Colon (tissue), 2 donors: Measurements from ENCODE around the gene SNX9.
"Not testable (repeated sequence)": the region's sequence is repeated elsewhere in the genome, so short reads cannot be mapped to it uniquely, and the experiment has no call there.

Source experiments
- FAIRE-seq: peaks from 2 replicates; lab custom pipeline; 2012; peaks lifted over from hg19 to GRCh38; lab: Jason Lieb, UNC
- donor health status: control.
- donor health status: control.

The SNX9 gene

GRCh38 chr6:157928428-157928827 lies 105.4 kb downstream of the SNX9 start:
- FAIRE-seq: no peak

DNA sequence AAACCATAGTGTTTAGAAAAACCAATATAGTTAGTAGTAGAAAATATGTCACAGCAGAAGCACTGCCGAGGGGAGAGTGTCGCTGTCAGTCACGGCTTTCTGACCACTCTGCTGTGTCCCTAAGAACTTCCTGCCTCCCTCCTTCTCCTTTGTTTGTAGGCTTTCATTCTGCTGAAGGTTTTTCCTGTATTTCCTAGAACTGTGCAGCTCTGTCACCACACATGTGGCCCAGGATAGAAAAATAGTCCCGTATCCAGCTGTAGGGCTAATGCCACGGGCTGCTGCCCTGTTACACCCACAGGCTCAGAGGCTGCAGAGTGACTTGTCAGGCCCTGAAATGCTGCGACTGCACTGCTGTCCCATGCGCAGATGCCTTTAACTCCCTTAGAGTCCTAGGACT lies 106.0 kb downstream of the SNX9 start:
- no peak for FAIRE-seq

- FAIRE-seq: no peak
Observed at GRCh38 chr6:157929765-157930319, 106.8 kb downstream of the SNX9 start.

DNA sequence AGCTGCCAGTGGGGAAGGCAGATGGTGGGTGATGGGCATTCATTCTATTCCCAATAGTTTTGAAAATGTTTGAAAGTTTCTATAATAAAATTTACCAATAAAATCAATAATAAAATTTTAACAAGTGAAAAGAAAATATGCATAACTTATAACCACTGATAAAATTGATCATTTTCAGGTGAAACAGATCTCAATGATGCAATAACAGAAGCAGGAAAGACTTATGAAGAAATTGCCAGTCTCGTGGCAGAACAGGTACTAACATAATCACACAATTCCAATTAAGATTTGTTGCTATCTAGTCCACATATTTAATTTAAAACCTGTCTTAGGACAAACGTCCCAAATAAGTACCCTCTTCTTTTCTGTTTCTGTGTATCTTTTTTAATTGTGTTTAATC lies 112.7 kb downstream of the SNX9 start:
- FAIRE-seq: no peak

DNA sequence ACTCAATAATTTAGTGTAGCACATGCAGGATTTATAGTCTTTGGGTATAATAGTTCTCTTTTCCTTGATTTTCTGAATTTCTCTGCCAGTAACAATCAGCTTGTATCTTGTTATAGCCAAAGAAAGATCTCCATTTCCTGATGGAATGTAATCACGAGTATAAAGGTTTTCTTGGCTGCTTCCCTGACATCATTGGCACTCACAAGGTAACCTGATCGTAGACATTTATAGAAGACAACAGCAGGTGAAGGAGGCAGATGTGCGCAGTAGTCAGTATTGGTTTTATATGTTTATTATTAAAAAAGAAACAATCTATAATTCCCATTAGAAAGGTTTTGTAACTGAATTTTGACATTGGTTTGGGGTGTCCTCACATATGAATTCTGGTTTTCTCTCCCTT lies 114.3 kb downstream of the SNX9 start:
- FAIRE-seq: no peak

DNA sequence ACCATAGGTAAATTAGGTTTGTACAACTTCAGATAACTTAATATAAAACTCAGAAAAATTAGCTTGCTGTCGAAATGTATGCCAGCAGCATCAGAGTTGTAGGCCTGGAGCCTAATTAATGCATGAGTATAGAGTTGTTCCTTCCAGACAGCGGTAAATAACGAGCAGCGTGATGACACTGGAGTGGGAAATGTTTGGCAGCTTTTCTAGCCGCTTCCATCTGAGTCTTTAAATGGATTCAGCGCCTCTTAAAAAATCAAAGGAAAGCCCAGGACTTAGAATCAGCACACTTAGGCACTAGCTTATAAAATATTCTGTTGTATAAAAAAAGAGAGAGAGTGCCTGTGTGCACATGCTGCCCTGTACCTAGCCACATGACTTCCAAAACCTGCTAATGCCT lies 114.9 kb downstream of the SNX9 start:
- no peak for FAIRE-seq

DNA sequence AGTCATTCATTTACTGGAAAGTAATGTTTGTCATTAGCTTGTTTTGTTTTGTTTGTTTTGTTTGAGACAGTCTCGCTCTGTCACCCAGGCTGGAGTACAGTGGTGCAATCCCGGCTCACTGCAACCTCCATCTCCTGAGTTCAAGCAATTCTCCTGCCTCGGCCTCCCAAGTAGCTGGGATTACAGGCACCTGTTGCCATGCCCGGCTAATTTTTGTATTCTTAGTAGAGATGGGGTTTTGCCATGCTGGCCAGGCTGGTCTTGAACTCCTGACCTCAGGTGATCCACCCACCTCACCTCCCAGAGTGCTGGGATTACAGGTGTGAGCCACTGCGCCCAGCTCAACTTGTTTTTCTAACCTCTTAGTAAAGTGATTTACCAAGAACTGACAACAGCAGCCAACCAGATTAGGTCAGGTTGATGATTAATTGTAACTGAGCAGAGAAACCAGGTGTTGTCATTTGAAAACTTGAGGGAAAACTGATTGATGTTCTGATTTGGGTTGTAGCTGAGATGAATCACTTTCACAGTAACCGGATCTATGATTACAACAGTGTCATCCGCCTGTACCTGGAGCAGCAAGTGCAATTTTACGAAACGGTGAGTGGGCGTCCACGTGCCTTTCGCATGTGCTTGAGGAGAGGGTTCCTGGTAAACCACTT lies 117.5 kb downstream of the SNX9 start:
- not testable (repeated sequence) for FAIRE-seq

GRCh38 chr6:157941101-157941863 lies 118.2 kb downstream of the SNX9 start:
- no peak for FAIRE-seq

GRCh38 chr6:157942351-157942750 lies 119.3 kb downstream of the SNX9 start:
- FAIRE-seq: no peak

DNA sequence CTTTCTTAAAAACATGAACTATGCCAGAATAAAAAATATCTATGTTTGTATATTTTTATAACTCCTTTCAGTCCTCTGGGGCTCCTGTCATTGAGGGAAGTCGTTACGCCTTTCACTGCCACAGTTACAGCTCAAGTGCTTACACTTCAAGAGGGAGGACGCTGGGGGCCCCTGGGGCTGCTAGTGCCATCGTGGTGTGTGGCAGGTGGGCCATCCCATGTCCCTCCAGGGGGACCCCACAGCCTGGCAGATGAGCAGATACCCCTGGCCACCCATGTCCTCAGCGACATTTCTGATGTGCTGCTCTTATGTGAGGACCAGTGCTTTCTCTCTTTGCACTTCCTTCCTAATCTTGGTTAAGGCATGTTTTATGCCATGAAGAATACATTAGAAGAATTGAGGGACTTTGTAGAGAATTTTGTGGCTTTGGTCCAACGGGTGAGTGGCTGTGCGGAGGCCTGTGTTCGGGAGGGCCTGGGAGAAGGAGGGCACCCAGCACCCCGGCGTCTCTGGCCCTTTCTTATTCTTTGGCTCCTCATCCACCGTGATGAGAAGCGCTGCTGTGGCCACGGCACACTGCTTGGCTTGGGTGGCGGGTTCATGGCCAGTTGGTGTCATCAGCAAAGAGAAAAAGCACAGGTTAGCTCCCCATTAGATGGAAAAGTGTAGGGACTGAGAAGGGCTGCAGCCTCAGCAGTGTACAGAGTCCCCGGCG lies 120.4 kb downstream of the SNX9 start:
- FAIRE-seq: no peak

DNA sequence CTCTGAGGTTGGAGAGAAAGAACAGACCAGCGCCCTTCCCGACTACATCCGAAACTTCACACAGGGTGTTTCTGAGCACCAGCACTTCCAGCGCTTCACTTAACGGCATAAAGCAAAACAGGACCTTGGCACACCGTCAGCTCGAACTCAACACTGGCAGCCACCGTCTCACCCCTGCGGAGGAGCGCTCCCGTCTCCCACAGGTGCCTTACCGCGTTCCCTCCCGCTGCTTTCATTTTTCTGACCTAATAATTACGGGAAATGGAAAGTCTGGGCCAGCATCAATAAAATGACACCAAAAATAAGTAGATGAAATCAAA lies 120.9 kb downstream of the SNX9 start:
- FAIRE-seq: no peak

GRCh38 chr6:157944983-157945931 lies 122.2 kb downstream of the SNX9 start:
- no peak for FAIRE-seq

DNA sequence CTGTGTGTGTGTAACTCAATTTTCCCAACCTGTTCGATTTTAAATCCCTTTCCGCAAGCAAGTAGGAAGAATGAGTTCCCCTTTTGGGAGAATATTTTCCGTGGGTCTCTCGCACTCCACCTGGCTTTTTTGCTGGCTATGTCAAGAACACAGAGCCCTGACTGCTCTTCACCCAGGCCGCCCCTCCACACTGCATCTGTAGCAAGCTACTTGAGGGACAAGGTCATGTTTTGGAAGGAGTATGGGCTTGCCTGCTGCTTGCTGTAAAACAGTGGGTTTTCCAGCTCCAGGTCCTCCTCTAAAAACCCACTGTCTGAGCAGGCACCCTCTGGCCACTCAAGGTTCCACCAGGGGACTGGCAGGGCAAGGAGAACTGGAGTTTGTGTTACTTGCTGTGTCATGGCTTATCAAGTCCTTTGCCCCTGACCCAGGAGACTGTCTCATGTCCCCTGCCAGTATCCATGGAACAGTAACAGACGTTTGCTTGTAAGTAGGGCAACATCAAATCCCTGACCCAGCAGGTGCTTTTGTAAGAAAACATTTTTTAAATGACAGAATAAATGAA lies 123.1 kb downstream of the SNX9 start:
- no peak for FAIRE-seq

DNA sequence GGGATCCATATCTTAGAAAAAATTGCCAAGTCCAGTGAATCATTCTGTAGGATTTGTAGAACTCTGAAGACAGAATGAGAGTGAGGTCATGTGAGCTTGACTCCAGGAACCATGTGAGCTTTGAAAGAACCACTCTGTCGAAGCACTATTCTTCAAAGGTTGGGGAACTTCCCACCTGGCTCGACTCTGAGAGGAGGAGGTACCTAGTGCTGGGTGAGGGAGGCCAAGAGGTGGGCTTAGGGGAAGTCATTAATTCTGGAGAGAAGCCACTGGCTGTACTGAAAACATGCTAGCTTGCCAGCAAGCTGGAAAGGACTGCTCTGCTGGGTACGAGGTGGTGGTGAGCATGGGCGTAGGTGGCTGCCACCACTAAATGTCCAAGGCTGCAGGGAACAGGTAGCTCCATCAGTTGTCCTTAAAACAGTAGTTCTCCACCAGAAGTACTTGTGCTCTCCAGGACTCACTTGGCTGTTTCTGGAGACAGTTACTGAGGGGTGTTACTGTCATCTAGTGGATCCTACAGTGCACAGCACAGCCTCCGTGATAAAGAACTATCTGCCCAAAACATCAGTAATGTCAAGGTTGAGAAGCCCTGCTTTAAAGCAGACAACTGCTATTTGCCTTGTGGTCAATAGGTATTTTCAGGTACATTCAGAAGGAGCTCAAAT lies 124.0 kb downstream of the SNX9 start:
- FAIRE-seq: no peak

GRCh38 chr6:157950899-157951298 lies 127.9 kb downstream of the SNX9 start:
- FAIRE-seq: not testable (repeated sequence)

DNA sequence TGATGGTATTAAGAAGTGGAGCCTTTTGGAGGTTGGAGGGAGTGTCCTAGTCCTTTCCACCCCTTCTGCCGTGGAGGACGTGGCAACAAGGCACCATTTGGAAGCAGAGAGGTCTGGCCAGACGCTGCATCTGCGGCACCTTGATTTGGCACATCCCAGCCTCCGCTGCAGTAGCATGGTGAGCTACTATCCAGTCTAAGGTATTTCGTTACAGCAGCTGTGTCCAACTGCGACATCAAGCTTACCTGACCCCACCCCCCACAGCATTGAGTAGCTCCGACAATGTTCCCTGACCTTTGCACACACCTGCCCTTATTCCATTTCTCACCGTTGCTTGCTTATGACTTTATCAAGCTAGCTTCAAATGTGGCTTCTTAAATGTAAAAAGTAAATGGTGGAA lies 128.8 kb downstream of the SNX9 start:
- no peak for FAIRE-seq

- no peak for FAIRE-seq
Observed at GRCh38 chr6:157952861-157953351, 129.9 kb downstream of the SNX9 start.

DNA sequence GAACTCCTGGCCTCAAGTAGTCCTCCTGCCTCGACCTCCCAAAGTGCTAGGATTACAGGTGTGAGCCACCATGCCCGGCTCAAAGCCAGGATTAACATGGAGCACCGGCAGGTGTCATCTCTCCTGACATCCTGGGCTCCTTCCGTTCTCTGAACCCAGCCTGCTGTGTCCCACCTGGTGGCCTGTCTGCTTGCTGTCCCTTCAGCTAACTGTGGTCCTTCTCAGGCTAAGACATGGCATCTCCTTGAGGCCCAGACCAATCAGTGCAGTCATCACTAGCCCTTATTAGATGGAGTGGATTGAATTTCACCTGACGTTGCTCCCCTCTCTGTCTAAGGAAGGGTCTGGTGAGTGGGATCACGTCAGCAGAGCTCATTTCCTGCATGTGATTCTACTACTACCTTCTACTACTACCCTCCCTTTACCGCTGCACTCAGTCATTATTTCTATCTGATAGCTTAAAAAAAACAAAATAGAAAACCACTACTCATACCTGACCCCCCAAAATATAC lies 130.6 kb downstream of the SNX9 start:
- FAIRE-seq: no peak

GRCh38 chr6:157954150-157955117 lies 131.4 kb downstream of the SNX9 start:
- no peak for FAIRE-seq
